Measurements from ENCODE around the gene CFL1. TPM values are rescaled to one million over a fixed set of nuclear protein-coding genes. Genes with fewer than 3 reads are reported as not detected.
A peak's percentile ranks its signal among the peaks of the same experiment; 100 is the strongest.

The CFL1 gene
- total and polyA plus RNA-seq, 7 donors: 428 to 2,165 (median 506) TPM

DNA sequence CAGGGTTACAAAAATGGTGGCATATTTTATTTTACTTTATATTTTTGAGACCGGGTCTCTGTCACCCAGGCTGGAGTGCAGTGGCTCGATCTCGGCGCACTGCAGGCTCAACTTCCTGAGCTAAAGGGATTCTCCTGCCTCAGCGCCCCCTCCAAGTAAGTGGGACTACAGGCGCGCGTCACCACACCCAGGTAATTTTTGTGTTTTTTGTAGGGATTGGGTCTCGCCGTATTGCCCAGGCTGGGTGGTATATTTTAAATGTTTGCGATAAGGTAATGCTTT, 42.9 kb upstream of the CFL1 start:
- Histone ChIP-seq H3K27ac (peak overlapping the region; percentile 53 to 79 (median 74)), H3K9me3 (no peaks in the 10 kb centered on the region), H3K27me3 (peaks cover 0 to 15% (median 8%) of the 10 kb centered on the region in 3 donors), H3K4me3 (peak overlapping the region; percentile 15 to 70 (median 57)), H3K36me3 (no peaks in the 10 kb centered on the region), H3K4me1 (peaks cover 0 to 21% (median 16%) of the 10 kb centered on the region in 4 donors)
- WGBS, 2 donors: 33 to 68% methylated on average over 11 of the region's 11 CpGs
- intact Hi-C loops (cut with DNase I): loop anchor here (2.0 kb wide), 1 partner anchor 14 kb away; no protein-coding TSS in a partner anchor
- TF ChIP-seq POLR2AphosphoS5 (IDR thresholded peaks at IDR 0.05) (no peak), POLR2A (IDR thresholded peaks at IDR 0.05) (no peak), EP300 (IDR thresholded peaks at IDR 0.05) (no peak)
- TF ChIP-seq, protein P1, sequence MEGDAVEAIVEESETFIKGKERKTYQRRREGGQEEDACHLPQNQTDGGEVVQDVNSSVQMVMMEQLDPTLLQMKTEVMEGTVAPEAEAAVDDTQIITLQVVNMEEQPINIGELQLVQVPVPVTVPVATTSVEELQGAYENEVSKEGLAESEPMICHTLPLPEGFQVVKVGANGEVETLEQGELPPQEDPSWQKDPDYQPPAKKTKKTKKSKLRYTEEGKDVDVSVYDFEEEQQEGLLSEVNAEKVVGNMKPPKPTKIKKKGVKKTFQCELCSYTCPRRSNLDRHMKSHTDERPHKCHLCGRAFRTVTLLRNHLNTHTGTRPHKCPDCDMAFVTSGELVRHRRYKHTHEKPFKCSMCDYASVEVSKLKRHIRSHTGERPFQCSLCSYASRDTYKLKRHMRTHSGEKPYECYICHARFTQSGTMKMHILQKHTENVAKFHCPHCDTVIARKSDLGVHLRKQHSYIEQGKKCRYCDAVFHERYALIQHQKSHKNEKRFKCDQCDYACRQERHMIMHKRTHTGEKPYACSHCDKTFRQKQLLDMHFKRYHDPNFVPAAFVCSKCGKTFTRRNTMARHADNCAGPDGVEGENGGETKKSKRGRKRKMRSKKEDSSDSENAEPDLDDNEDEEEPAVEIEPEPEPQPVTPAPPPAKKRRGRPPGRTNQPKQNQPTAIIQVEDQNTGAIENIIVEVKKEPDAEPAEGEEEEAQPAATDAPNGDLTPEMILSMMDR (IDR thresholded peaks at IDR 0.05): no peak
- no peak for DNase-seq

DNA sequence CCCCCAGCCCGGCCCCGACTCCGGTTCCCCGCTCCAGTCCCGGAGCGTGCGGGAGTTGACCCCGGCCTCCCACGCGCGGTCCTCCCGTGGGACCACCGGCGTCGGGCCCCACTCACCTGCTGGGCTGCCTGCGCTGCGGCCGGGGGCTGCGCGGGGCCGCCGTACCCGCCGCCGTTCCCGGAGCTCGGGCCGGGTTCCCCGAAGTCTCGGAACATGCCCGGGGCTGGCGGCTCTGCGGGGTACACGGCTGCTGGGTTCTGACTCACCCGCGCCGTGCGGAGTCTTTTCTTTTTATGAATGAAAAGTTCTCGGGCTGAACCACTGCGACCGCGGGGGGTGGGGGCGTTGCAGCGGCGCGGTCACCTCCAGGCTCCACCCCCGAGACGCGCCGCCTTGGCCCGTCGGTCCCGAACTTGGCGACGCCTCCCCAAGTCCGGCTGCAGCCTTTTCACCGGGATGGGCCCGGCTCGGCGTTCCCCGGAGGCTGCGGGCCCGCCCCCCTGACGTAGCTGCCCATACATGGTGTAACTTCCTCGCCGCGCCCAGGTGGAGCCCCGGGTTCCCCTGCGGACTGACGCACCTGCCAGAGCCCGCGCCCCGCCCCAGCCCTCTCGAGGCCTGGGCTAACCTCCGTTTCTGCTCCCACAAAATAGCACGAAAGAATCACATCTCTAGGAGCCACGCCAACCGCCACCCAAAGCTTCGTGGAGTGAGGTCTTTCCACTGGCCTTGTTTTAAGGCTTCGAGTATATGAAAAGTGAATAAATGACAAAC, 42.3 kb upstream of the CFL1 start, which contains the start of gene FOSL1:
Gene FOSL1, minus strand, starts transcription at position 264 of the 774 bp plus-strand sequence. Its CDS starts 49 bp downstream, at position 215.
- H3K4me3 ChIP-seq: peak within 1 kb of the TSS; percentile 15 to 70 (median 57)
- TF ChIP-seq POLR2A (IDR thresholded peaks at IDR 0.05) (no peak), POLR2AphosphoS5 (IDR thresholded peaks at IDR 0.05) (peak; percentile 47 to 87 (median 70))
- peak; percentile 93 for DNase-seq
- H3K9me3 ChIP-seq: no peaks in the 10 kb centered on the region
- intact Hi-C loops (cut with DNase I): loop anchor here (2.0 kb wide), 1 partner anchor 14 kb away; no protein-coding TSS in a partner anchor
- 1% methylated on average over 80 of the region's 80 CpGs for WGBS, 2 donors
- H3K27me3 ChIP-seq: peaks cover 0 to 15% (median 8%) of the 10 kb centered on the region in 3 donors
- H3K36me3 ChIP-seq: no peaks in the 10 kb centered on the region
- H3K27ac ChIP-seq: peak within 1 kb of the TSS; percentile 53 to 79 (median 74)
- peaks cover 0 to 21% (median 16%) of the 10 kb centered on the region in 4 donors for H3K4me1 ChIP-seq

DNA sequence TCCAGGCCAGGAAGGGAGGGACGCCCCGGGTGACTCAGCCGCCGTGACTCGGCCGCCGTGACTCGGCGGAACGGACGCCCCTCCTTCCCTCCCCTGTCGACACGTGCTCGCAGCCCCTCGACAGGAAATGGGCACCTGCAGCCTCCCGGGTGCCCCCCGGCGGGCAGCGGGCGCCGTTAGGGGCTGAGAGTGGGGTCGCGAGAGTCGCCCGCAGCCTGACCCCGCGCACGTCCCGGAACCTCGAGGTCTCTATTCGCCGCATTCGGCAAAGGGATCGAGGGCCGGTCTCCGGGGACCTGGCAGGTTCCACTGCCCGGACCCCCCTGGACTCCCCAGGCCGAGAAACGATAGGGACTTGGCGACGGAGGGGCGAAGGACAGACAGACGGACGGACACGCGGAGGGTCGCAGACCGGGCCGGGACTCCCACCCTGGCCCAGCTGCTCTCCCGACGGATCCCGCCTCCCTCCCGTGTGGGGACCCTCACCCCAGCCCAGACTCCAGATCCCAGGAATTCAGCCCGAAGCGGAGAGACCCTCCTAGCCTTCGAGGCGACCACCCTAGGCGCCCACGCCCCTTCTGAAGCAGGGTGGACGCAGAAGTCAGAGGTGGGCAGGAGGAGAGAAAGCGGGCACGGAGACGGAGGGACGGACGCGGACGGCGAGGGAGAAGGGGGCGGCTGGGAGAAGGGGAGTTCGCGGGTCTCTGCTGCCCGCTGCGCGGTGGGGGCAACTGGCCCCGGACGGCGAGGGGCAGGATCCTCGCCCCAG, 41.6 kb upstream of the CFL1 start:
- Histone ChIP-seq H3K4me3 (peak overlapping the region; percentile 15 to 70 (median 57)), H3K36me3 (no peaks in the 10 kb centered on the region), H3K27me3 (peaks cover 0 to 15% (median 8%) of the 10 kb centered on the region in 3 donors), H3K9me3 (no peaks in the 10 kb centered on the region), H3K4me1 (peaks cover 0 to 21% (median 16%) of the 10 kb centered on the region in 4 donors), H3K27ac (peak overlapping the region; percentile 53 to 79 (median 74))
- intact Hi-C loops (cut with DNase I): loop anchor here (2.0 kb wide), 1 partner anchor 15 kb away; no protein-coding TSS in a partner anchor
- DNase-seq: peak; percentile 82
- TF ChIP-seq POLR2A (IDR thresholded peaks at IDR 0.05) (no peak), POLR2AphosphoS5 (IDR thresholded peaks at IDR 0.05) (peak in 3 of 4 donors; percentile 18 to 55 (median 33)), EP300 (IDR thresholded peaks at IDR 0.05) (no peak)
- TF ChIP-seq, protein P1 (IDR thresholded peaks at IDR 0.05): no peak
- WGBS, 2 donors: 3% methylated on average over 78 of the region's 78 CpGs

DNA sequence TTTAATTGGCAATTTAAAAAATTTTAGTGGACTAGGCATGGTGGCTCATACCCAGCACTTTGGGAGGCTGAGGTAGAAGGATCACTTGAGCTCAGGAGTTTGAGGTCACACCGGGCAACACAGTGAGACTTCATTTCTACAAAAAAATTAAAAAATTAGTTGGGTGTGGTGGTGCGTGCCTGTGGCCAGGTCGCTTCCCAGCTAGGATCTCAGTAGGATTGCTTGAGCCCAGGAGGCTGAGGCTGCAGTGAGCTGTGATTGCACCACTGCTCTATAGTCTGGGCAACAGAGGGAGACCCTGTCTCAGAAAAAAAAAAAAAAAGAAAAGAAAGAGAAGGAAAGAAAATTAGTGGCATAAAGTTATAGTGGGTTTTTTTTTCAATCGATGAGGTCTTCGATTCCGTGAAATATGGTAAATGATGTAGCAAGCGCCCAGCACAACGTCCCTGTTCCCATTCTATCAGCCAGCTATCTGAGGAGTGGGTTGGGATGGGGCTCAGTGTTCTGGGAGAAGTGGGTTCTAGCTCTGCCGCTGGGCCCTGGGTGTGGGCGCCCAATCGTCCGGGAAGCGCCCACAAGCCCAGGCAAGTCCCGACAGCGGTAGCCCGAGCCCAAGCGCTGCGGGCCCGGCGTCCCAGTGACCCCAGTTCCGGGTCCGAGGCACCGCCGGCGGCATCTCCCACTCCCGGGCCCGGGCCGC, 40.8 kb upstream of the CFL1 start:
- Histone ChIP-seq H3K9me3 (no peaks in the 10 kb centered on the region), H3K27me3 (peaks cover 0 to 15% (median 8%) of the 10 kb centered on the region in 3 donors), H3K4me3 (peak overlapping the region; percentile 15 to 70 (median 57)), H3K4me1 (peaks cover 0 to 25% (median 18%) of the 10 kb centered on the region in 4 donors), H3K27ac (peak overlapping the region in 2 of 4 donors; percentile 76 to 79), H3K36me3 (no peaks in the 10 kb centered on the region)
- DNase-seq: no peak
- intact Hi-C loops (cut with DNase I): no loop called here
- no peak for TF ChIP-seq POLR2AphosphoS5 (IDR thresholded peaks at IDR 0.05)
- TF ChIP-seq EP300 (IDR thresholded peaks at IDR 0.05): no peak
- no peak for TF ChIP-seq POLR2A (IDR thresholded peaks at IDR 0.05)
- TF ChIP-seq, protein P1 (IDR thresholded peaks at IDR 0.05): no peak
- 23 to 26% methylated on average over 28 of the region's 28 CpGs for WGBS, 2 donors

Measured in sigmoid colon (tissue), 7 donors.